GM15510 (cell line): ENCODE results near the gene CRY1.

Source experiments
- POLR2A ChIP-seq: IDR thresholded peaks from 3 replicates; pipeline ENCODE4 v1.6.1; 2011; ENCODE audit warnings: borderline replicate concordance; ENCODE audit not compliant: insufficient read length; ENCODE audit errors: extremely low read depth

Gene CRY1

DNA sequence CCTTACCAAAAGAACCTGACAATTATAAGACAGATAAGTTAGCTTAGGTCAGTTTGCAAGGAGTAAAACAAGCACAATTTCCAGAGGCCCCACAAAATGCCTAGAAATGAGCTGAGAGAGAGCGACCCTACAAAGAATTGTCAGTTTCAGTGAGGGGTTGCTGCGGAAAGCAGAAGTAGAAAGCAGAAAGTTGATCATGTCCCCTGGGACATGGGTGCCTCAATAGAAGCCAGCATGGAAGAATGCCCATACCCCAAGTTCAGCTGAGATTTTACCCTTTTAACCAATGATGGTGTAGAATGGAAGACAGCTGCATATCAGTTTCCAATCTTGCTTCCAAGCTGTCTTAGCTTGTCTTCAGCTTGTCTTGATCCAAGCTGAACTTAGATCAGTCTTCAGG lies 21.8 kb upstream of the CRY1 start:
- TF ChIP-seq POLR2A, result no peak

DNA sequence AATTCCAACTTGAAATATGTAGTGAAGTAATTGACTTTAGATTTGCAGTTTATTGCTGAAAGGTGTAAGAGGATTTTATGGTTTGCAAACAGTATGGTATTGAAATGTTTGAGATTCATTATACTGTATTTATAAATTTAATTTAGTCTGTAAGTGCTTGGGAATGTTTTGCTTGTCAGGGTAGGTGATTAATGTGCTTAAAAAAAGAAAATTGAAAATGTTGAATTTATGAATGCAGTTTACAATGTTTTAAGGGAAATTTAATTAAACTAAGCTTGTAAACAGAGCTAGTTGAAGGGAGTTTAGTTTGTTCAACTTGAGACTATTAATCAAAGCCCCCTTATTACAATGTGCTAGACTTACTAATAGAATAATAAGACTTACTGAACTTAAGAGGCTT lies 18.0 kb upstream of the CRY1 start:
- TF ChIP-seq POLR2A, result no peak

DNA sequence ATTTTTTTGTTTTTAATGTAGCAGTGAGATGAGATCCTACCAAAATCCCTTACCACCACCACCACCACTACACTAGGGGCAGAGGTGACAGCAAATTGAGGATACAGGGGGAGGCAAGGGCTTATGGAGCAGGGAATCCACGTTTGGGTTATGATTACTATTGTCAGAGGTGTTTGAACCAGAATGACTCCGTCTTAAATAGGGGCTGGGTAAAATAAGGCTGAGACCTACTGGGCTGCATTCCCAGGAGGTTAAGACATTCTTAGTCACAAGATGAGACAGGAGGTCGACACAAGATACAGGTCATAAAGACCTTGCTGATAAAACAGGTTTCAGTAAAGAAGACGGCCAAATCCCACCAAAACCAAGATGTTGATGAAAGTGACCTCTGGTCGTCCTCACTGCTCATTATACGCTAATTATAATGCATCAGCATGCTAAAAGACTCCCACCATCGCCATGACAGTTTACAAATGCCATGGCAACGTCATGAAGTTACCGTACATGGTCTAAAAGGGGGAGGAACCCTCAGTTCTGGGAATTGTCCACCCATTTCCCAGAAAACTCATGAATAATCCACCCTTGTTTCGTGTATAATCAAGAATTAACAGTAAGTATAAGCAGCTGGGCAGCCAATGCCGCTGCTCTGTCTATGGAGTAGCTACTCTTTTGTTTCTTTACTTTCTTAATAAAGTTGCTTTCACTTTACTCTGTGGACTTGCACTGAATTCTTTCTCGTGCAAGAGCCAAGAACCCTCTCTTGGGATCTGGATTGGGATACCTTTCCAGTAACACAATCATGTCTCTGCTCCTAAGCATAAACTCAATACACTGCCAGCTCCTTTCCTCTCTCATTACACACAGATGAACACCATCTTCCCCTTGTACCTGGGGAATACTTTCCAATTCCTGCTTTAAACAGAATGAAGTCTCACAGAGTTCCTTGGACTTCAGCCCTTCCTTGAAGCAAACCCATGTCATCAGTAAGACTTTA lies 16.7 kb upstream of the CRY1 start:
- TF ChIP-seq POLR2A, result no peak

DNA sequence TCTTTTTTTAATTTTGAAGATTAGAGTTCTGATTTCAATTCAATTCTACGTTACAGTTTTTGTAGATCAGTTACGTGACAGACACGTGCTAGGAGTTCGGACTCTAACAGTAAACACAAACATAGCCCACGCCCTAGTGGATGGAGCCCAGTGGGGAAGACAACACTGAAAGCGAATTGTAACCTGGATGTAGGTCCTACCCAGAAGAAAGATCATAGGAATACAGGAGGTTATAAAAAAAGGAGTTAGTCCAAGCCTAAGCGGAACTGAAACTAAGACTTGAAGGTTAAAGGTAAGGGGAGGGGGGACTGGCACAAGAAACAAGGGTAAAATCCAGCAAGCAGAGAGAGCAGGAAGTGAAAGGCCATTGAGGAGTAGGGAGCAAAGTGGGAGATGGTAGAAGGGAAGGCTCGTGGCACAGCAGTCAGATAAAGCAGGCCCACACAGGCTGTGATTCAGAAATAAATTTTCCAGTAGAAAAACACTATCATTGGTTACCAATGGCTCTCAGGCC lies 15.7 kb upstream of the CRY1 start:
- no peak for TF ChIP-seq POLR2A

DNA sequence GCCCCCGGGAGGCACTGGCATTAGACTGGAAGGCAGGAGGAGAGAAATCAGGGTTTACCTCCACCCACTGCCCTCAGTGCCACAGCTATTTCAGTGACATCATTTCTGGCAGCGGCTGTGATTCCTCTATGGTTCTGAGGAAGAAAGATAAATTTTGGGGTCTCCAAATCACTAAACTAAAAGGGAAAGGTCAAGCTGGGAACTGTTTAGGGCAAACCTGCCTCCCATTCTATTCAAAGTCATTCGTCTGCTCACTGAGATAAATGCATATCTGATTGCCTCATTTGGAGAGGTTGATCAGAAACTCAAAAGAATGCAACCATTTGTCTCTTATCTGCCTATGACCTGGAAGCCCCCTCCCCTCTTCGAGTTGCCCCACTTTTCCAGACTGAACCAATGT lies 14.0 kb upstream of the CRY1 start:
- no peak for TF ChIP-seq POLR2A

DNA sequence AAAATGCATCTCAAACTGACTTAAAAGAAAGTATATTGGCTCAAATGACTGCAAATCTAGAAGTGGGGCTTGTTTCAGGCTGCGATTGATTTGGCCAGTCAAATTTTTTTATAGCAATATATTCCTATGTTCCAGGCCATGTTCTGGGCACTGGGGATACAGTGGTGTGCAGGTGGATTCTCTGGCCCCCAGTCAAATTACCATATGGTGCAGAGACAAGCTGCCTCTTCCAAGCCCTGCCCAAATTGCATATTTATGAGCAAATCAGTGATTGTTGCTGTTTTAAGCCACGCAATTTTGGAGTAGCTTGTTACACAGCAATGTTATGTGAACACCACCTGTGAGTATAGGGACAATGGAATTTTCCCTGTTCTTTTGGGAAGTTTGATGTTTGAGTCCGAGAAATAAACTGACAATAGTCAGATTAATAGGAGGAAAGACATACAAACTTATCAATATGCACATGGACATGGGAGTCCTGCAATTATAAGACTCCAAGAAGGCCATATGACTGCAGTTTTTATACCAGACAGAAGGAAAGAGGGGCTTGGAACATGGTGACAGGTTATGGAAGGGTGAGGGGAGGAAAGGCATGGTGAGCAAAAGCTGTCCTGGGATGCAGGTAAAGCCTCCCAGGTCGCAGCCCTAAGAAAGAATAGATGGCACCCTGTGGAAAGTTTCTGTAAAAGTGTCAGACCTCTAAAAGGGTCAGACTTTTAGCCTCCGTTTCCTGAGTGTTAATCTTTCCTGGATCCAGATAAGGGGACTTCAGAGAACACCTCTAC lies 13.1 kb upstream of the CRY1 start:
- no peak for TF ChIP-seq POLR2A

DNA sequence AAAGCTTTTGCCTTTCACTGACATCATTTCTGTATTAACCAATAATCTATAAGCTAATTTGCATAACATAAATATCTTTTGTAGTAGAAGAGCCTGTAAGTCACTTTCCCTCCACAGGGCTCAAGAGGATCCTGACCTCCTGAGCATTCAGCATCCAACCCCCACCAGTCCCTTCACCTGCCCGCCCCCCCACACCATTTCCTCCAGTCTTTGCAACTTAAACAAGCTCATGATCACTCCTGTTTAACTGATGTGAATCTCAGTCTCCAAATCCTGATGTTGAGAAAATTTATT lies 12.0 kb upstream of the CRY1 start:
- no peak for TF ChIP-seq POLR2A

DNA sequence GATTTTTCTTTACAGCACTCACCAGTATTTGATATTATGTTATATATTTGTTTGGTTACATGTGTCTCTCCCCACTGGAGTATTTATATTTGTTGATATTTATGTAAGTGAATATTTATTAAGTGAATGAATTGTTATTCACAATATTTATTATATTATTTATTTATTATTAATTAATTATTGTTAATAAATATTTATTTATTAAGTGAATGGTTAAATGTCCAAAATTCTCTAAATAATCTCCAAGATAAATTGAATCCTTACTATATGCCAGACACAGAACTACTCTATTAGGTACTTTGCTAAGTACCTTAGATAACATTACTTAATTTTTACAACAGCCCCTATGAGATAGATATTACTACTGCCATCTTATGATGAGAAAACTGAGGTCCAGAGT lies 10.2 kb upstream of the CRY1 start:
- TF ChIP-seq POLR2A, result no peak

DNA sequence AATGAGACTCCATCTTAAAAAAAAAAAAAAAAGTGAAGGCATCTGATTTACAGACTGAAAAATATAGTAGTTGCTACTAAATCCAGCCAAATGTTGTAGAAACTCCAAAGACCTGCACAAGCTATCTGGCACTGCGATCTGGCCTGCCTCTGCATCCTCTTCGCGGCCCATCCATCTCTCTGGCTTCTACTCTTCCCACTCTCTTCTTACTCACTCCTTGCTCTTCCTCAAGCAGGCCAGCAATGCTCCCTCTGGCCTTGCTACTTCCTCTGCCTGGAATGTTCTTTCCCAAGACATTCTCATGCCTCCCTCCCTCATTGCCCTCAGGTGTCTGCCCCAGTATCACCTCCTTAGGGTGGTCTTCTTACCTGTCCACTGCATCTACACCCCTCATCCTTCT lies 9.7 kb upstream of the CRY1 start:
- no peak for TF ChIP-seq POLR2A

DNA sequence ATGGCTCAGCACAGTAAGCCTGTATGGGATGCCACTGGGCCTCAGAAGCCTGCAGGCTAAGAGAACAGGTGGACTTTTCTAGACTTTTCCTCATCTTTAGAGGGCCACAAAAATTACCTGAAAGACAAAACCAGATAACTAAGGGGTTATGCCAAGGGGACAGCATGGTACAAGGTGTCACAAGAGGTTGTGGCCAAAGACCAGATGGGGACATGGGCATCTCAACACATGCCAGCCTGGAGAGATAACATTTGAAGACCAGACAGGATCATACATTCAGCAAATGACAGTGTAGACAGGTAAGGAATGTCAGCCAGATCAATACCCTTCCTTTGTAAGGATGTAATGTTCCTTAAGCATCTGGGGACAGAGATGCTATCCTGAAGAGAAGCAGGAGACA lies 8.9 kb upstream of the CRY1 start:
- no peak for TF ChIP-seq POLR2A

DNA sequence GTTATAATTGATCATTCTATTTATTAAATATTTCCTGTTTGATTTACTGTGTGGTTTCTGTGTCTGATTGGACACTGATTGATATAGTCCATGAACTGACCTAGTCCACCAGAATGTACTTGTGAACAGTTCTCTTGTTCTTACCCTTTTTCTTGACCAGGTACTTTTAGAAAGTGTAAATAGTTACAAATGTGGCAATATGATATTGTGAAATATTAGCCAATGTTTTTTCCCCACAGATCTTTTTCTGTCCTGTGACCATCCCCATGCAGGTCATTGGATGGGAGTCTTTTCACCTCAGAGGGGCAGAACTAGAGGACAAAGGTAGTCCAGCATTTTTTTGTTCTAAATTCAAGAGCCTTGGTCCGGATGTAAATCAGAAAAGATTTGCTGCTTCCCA lies 8.3 kb upstream of the CRY1 start:
- TF ChIP-seq POLR2A, result no peak

DNA sequence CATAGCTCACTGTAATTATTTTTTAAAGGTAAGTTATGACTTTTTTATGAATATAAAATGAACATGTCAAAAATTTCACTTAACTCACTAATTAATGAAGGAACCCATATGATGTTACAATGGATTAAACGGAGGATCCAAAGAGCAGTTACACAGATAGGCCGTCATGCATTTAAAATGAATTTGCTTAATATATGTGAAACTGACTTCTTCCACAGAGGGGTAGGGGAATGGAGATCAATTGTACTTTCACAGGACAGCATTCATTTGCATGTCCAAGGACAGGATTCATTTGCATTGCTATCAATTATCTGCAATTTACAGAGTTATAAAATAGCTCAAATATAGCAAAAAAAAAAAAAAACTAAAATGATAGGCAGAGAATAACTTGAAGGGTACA lies 6.6 kb upstream of the CRY1 start:
- no peak for TF ChIP-seq POLR2A

DNA sequence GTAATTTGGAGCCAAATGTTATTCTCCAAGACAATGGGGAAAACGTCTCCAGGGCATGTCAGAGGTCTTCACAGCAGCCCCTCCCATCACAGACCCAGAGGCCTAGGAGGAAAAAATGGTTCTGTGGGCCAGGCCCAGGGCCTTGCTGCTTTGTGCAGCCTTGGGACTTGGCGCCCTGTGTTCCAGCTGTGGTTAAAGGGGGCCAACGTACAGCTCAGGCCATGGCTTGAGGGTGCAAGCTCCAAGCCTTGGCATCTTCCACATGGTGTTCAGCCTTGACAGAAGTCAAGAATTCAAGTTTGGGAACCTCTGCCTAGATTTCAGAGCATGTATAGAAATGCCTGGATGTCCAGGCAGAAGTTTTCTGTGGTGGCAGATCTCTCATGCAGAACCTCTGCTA lies 3.2 kb upstream of the CRY1 start:
- no peak for TF ChIP-seq POLR2A

DNA sequence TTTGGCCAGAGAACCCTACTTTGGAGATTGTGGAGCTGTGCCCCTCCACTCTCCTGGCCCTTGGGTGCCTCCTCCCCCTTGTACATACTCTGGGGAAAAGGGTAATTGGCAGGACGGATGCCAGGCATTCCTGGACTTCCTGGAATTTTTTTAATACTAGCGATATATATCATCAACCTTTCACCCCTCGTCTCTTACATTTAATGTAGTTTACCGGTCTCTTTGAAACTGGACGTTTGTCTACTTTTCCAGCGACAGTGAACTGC lies 767 bp upstream of the CRY1 start:
- no peak for TF ChIP-seq POLR2A

DNA sequence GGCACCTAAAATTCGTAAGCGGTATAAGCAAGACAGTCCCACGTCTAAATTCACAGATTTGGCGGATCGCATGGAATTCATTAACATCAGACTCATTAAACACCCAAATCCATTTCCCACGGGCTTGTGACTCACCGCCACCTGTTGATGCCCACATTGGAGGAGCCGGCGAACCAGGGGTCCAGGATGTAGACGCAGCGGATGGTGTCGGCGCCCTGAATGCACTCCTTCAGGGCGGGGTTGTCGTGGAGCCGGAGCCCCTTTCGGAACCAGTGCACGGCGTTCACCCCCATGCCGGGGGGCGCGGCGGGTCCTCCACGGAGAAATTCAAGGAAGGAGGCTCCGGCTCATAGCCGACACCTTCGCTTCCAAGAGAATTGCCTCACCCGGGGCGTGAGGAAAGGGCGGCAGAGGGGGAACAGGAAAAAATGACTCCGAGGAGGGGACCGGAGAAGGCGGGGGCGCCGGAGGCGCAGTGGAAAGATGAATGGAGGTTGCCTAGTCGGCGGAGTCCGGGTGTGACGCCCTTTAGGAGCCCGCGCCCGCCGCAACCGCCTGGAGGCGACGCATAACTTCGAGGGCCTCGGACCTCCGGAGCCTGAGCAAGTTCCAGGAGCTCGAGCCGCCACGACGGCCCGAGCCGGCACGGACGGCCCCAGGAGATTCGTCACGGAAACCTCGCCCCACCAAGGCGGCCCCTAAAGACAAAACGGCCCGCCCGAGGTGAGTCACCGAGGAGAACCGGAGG lies 506 bp downstream of the CRY1 start:
- TF ChIP-seq POLR2A, result no peak
